22Rv1 (cell line): Measurements from ENCODE around the gene DCDC2.

Source experiments
- ZFX ChIP-seq: fragments of 450-650 bp; IDR thresholded peaks from 2 replicates; pipeline ENCODE4 v1.6.1; 2017; ENCODE audit warnings: antibody characterized with exemption, borderline replicate concordance
- TF ChIP-seq, protein P1 (sequence below): fragments of 450-650 bp; IDR thresholded peaks from 2 replicates; pipeline ENCODE4 v1.5.1; 2017; ENCODE audit warnings: mild to moderate bottlenecking

DNA sequence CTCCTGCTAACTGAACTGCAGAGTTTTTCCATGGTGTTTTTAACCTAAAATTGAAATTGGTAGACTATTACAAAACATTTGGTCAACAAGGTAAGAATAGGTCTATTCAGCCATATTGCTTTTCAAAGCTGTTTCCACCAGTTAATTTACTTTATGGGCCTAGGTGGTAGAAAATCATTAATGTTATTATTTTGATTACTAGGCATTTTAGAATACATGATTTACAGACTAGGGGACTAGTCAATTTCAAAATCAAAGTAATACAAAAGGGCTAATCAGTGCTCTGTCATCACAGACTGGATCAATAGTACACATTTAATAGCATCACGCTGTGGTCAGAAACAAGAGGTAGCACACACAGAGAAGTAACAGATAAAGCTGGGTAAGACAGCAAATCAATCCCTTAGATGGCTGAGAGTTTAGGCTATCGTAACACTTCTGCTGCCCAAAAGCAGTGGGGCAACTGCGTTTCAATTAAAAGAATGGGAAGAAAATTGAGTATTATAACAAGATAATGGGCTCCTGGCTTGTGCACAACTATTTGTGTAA, 117.4 kb downstream of the DCDC2 start:
- TF ChIP-seq, protein P1, sequence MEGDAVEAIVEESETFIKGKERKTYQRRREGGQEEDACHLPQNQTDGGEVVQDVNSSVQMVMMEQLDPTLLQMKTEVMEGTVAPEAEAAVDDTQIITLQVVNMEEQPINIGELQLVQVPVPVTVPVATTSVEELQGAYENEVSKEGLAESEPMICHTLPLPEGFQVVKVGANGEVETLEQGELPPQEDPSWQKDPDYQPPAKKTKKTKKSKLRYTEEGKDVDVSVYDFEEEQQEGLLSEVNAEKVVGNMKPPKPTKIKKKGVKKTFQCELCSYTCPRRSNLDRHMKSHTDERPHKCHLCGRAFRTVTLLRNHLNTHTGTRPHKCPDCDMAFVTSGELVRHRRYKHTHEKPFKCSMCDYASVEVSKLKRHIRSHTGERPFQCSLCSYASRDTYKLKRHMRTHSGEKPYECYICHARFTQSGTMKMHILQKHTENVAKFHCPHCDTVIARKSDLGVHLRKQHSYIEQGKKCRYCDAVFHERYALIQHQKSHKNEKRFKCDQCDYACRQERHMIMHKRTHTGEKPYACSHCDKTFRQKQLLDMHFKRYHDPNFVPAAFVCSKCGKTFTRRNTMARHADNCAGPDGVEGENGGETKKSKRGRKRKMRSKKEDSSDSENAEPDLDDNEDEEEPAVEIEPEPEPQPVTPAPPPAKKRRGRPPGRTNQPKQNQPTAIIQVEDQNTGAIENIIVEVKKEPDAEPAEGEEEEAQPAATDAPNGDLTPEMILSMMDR, result no peak
- no peak for TF ChIP-seq ZFX
